HUES64 (cell line): ENCODE data around the gene LRRC1.
"Not testable (repeated sequence)": the region's sequence is repeated elsewhere in the genome, so short reads cannot be mapped to it uniquely, and the experiment has no call there.

Experiments used
- H3K27ac ChIP-seq: 2 replicates; pipeline ENCODE4 v1.7.0; 2013; ENCODE audit warnings: low read depth, low read length, inconsistent platforms
- H3K27me3 ChIP-seq: 2 replicates; pipeline ENCODE4 v1.6.1; 2013; ENCODE audit warnings: mild to moderate bottlenecking, low read length; ENCODE audit not compliant: insufficient read depth
- H3K36me3 ChIP-seq: 2 replicates; pipeline ENCODE4 v1.6.1; 2013; ENCODE audit warnings: mild to moderate bottlenecking, low read length; ENCODE audit not compliant: insufficient read depth
- H3K4me1 ChIP-seq: 2 replicates; pipeline ENCODE4 v1.6.1; 2013; ENCODE audit warnings: mild to moderate bottlenecking, low read length, moderate library complexity; ENCODE audit not compliant: insufficient read depth
- H3K4me3 ChIP-seq: 2 replicates; pipeline ENCODE4 v1.5.1; 2013; ENCODE audit warnings: mild to moderate bottlenecking, low read length, moderate library complexity
- H3K9ac ChIP-seq: 2 replicates; pipeline ENCODE4 v1.6.1; 2013; ENCODE audit warnings: mild to moderate bottlenecking, low read depth, low read length
- H3K9me3 ChIP-seq: 2 replicates; pipeline ENCODE4 v1.6.1; 2013; ENCODE audit warnings: low read depth, low read length; ENCODE audit not compliant: insufficient read depth
- WGBS: fragments of 150-250, 120-280 bp; methylation state at CpG from one replicate; pipeline ENCODE4 v1.1.7; 2013; ENCODE audit warnings: missing lambda C conversion rate; 5-methylcytosine and 5-hydroxymethylcytosine counted together

Gene LRRC1

GRCh38 chr6:53766930-53767329 is 27.9 kb upstream of the LRRC1 start:
- H3K4me1 ChIP-seq = no peaks in the 10 kb centered on the region
- no peaks in the 10 kb centered on the region for H3K9me3 ChIP-seq
- no peak overlapping the region for H3K27ac ChIP-seq
- H3K9ac ChIP-seq = no peak overlapping the region
- H3K27me3 ChIP-seq = no peaks in the 10 kb centered on the region
- no peaks in the 10 kb centered on the region for H3K36me3 ChIP-seq
- no peak overlapping the region for H3K4me3 ChIP-seq

GRCh38 chr6:53767941-53768340 is 26.9 kb upstream of the LRRC1 start:
- 94% methylated on average over 3 of the region's 4 CpGs for WGBS
- H3K4me3 ChIP-seq = no peak overlapping the region
- no peak overlapping the region for H3K9ac ChIP-seq

DNA sequence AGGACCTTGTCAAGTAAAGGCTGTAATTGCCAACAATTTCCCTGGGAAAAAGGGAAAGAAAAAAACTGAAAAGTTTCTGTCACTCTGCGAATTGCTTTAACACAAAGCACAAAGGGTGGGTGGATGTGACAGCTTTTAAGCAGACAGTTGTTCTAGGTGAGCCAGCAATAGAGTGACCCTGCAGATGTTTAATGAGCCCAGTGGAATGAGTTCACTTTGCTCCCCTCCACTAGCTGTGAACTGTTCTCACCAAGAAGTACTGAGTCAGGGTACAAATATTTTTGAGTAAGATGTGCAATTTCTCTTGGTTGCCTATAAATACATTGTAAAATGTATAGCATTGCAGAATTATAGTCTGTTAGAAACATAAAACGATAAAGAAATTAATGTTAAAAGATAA is 26.2 kb upstream of the LRRC1 start:
- WGBS = 89% methylated on average over 1 of the region's 2 CpGs
- no peak overlapping the region for H3K9ac ChIP-seq
- H3K36me3 ChIP-seq = no peaks in the 10 kb centered on the region
- H3K4me3 ChIP-seq = no peak overlapping the region
- H3K4me1 ChIP-seq = no peaks in the 10 kb centered on the region
- no peak overlapping the region for H3K27ac ChIP-seq
- H3K27me3 ChIP-seq = no peaks in the 10 kb centered on the region
- peaks cover 5% of the 10 kb centered on the region; the same call in 1 of the 2 replicates for H3K9me3 ChIP-seq

More at GRCh38 chr6:53767941-53768340, 26.9 kb upstream of the LRRC1 start:
- Histone ChIP-seq H3K27ac (no peak overlapping the region), H3K36me3 (no peaks in the 10 kb centered on the region), H3K4me1 (no peaks in the 10 kb centered on the region), H3K27me3 (no peaks in the 10 kb centered on the region), H3K9me3 (0 out of 2 replicates have a peak, but pooled peaks cover 1% of the 10 kb centered on the region)

DNA sequence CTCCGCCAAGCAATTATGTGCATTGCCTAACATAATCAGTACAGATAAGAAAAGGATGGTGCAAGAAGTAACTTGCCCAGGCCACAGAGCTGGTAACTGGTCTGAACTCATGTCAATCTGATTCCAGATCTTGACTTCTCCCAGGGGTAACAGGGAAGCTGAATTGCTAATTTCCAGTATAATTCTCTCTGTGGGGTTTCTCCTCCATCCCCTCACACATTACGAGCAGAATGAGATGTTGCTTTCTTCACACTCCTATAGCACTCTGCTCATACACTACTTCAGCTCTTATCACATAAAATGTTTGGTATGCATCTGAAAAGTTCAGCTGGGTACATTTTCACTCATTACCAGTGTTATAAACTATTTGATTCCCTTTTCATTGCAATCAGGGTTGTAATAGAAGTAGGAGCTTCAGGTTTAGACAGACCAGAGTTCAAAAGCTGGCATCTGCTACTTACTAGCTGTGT is 24.0 kb upstream of the LRRC1 start:
- Histone ChIP-seq H3K4me1 (no peaks in the 10 kb centered on the region), H3K4me3 (no peak overlapping the region), H3K9me3 (peaks cover 8% of the 10 kb centered on the region; the same call in 1 of the 2 replicates), H3K36me3 (no peaks in the 10 kb centered on the region), H3K27me3 (no peaks in the 10 kb centered on the region), H3K27ac (no peak overlapping the region), H3K9ac (no peak overlapping the region)
- WGBS = 64% methylated on average over 2 of the region's 2 CpGs

GRCh38 chr6:53771785-53772624 is 22.8 kb upstream of the LRRC1 start:
- H3K9ac ChIP-seq = no peak overlapping the region
- H3K4me3 ChIP-seq = no peak overlapping the region
- H3K4me1 ChIP-seq = no peaks in the 10 kb centered on the region
- H3K9me3 ChIP-seq = peaks cover 8% of the 10 kb centered on the region; the same call in 1 of the 2 replicates
- no peak overlapping the region for H3K27ac ChIP-seq
- WGBS = 87% methylated on average over 2 of the region's 2 CpGs
- no peaks in the 10 kb centered on the region for H3K36me3 ChIP-seq
- no peaks in the 10 kb centered on the region for H3K27me3 ChIP-seq

DNA sequence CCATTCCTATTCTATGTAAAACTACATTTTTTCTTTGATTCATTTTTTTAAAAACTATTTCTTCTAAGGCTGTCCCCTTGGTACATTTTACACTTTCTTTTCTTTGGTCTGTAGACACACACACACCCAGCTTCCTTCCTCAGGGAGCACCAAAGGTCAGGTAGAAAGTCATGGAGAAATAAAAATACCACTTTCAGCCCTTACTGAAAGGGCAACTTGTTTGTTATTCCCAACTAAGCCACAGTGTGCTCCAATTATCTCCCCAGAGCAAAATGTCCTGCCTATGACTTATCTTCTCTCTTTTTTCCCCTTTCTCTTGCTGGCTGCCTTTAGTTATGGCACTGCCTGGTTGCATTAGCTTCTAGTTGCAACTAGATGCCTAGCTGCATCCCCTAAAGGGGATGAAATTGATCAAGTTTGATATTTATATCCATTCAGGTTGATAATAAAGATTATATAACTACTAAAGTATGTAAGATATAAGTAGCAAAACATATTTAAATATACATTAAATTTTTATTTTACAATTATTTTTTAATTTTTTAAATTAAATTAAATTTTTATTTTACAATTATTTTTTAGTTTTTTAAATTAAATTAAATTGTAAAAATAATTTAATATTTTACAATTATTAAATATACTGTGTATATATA is 21.6 kb upstream of the LRRC1 start:
- Histone ChIP-seq H3K36me3 (no peaks in the 10 kb centered on the region), H3K9ac (no peak overlapping the region), H3K27ac (no peak overlapping the region), H3K9me3 (peaks cover 8% of the 10 kb centered on the region; the same call in 1 of the 2 replicates), H3K27me3 (no peaks in the 10 kb centered on the region), H3K4me1 (no peaks in the 10 kb centered on the region), H3K4me3 (no peak overlapping the region)

GRCh38 chr6:53776152-53776551 is 18.7 kb upstream of the LRRC1 start:
- H3K9me3 ChIP-seq, H3K36me3 ChIP-seq, H3K4me3 ChIP-seq, H3K4me1 ChIP-seq, H3K27me3 ChIP-seq, H3K9ac ChIP-seq, H3K27ac ChIP-seq: not testable (repeated sequence)
- WGBS = no CpG with 5 or more reads among the region's 2 CpGs

- not testable (repeated sequence) for H3K4me1 ChIP-seq, H3K27me3 ChIP-seq, H3K4me3 ChIP-seq, H3K27ac ChIP-seq, H3K36me3 ChIP-seq, H3K9ac ChIP-seq
- peaks cover 12% of the 10 kb centered on the region; the same call in 1 of the 2 replicates for H3K9me3 ChIP-seq
These were observed 9.8 kb upstream of the LRRC1 start for GRCh38 chr6:53784991-53785390.

GRCh38 chr6:53786832-53787231 is 8.0 kb upstream of the LRRC1 start:
- Histone ChIP-seq H3K36me3 (no peaks in the 10 kb centered on the region), H3K27me3 (peaks cover 1% of the 10 kb centered on the region; the same call in 1 of the 2 replicates)
- 100% methylated on average over 1 of the region's 1 CpG for WGBS

DNA sequence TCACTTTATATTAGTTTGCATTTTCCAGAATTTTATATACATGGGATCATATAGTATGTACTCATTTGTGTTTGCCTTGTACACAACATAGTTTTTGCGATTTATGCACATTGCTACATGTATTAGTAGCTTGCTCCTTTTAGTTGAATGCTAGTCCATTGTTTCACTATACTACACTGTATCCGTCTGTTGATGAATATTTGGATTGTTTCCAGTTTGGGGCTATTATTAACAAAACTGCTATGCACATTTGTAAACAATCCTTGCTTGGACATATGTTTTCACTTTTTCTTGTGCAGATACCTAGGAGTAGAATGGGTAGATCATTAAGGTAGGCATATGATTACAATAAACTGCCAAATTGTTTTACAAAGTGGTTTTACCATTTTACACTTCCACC is 3.9 kb upstream of the LRRC1 start:
- Histone ChIP-seq H3K36me3 (no peaks in the 10 kb centered on the region), H3K9me3 (peaks cover 13% of the 10 kb centered on the region; the same call in 1 of the 2 replicates), H3K27ac (no peak overlapping the region), H3K27me3 (peaks cover 24% of the 10 kb centered on the region), H3K4me1 (peaks cover 11% of the 10 kb centered on the region; the same call in 1 of the 2 replicates), H3K4me3 (no peak overlapping the region), H3K9ac (no peak overlapping the region)
- WGBS = no CpG with 5 or more reads among the region's 2 CpGs

More at GRCh38 chr6:53786832-53787231, 8.0 kb upstream of the LRRC1 start:
- H3K4me1 ChIP-seq = 0 out of 2 replicates have a peak, but pooled peaks cover 5% of the 10 kb centered on the region
- peaks cover 13% of the 10 kb centered on the region; the same call in 1 of the 2 replicates for H3K9me3 ChIP-seq
- H3K9ac ChIP-seq = no peak overlapping the region
- no peak overlapping the region for H3K4me3 ChIP-seq
- no peak overlapping the region for H3K27ac ChIP-seq

DNA sequence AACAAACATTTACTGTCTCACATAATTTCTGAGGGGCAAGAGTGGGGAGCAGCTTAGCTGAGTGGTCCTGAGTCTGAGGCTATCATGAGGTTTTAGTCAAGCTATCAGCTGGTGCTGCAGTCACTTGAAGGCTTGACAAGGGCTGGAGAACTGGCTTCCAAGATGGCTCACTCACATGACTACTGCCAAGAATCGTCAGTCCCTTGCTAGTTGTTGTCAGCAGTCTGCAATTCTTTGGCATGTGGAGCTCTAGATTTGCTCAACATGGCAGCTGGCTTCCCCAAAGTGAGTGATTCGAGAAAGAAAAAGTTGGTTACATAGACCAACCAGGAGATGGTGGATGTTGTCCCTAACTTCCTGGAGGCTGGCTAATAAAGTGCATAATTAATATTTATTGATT is 2.8 kb upstream of the LRRC1 start:
- H3K9me3 ChIP-seq = peaks cover 13% of the 10 kb centered on the region; the same call in 1 of the 2 replicates
- H3K27ac ChIP-seq = no peak overlapping the region
- no peak overlapping the region for H3K9ac ChIP-seq
- H3K27me3 ChIP-seq = peaks cover 36% of the 10 kb centered on the region
- H3K4me1 ChIP-seq = peaks cover 14% of the 10 kb centered on the region; the same call in 1 of the 2 replicates
- 89% methylated on average over 2 of the region's 2 CpGs for WGBS
- no peak overlapping the region for H3K4me3 ChIP-seq
- H3K36me3 ChIP-seq = no peaks in the 10 kb centered on the region
